Measurements from ENCODE around the gene DLGAP5. TPM values are rescaled to one million over a fixed set of nuclear protein-coding genes. Genes with fewer than 3 reads are reported as not detected.

The DLGAP5 gene
- total and polyA plus RNA-seq, 2 donors from 2014 or later = 0.60 TPM; not detected in 1

- DNase-seq (no peak), FAIRE-seq (no peak)
- Histone ChIP-seq H3K4me3 (ENCODE audit: low read length in 3 of 3) (no peak overlapping the region), H3K27me3 (ENCODE audit: control insufficient read depth, insufficient read depth, low read length) (no peaks in the 10 kb centered on the region), H3K9ac (ENCODE audit: low read length in 3 of 3) (no peak overlapping the region), H3K36me3 (ENCODE audit: control insufficient read depth in 2 of 3, insufficient read depth in 3 of 3, low read length in 3 of 3) (no peaks in the 10 kb centered on the region), H3K4me1 (ENCODE audit: control insufficient read depth in 2 of 3, insufficient read depth in 2 of 3, low read depth in 1 of 3, low read length in 3 of 3) (no peaks in the 10 kb centered on the region), H3K27ac (ENCODE audit: low read depth in 2 of 2, low read length in 2 of 2) (no peak overlapping the region), H3K9me3 (ENCODE audit: control insufficient read depth in 2 of 3, insufficient read depth in 1 of 3, low read length in 3 of 3) (no peaks in the 10 kb centered on the region)
- TF ChIP-seq CTCF (IDR thresholded peaks at IDR 0.05; ENCODE audit: borderline replicate concordance, extremely low read depth, insufficient read depth) = no peak
- intact Hi-C loops (cut with DNase I) = no loop called here
Observed at GRCh38 chr14:55180434-55180833, 11.0 kb downstream of the DLGAP5 start.

- FAIRE-seq = no peak
- no peaks in the 10 kb centered on the region for H3K9me3 ChIP-seq (ENCODE audit: control insufficient read depth in 2 of 3, insufficient read depth in 1 of 3, low read length in 3 of 3)
- TF ChIP-seq CTCF (IDR thresholded peaks at IDR 0.05; ENCODE audit: borderline replicate concordance, extremely low read depth, insufficient read depth) = no peak
- H3K4me3 ChIP-seq (ENCODE audit: low read length in 3 of 3) = no peak overlapping the region
- no peaks in the 10 kb centered on the region for H3K27me3 ChIP-seq (ENCODE audit: control insufficient read depth, insufficient read depth, low read length)
- DNase-seq = no peak
- no peak overlapping the region for H3K27ac ChIP-seq (ENCODE audit: low read depth in 2 of 2, low read length in 2 of 2)
- no peaks in the 10 kb centered on the region for H3K4me1 ChIP-seq (ENCODE audit: control insufficient read depth in 2 of 3, insufficient read depth in 2 of 3, low read depth in 1 of 3, low read length in 3 of 3)
- H3K36me3 ChIP-seq (ENCODE audit: control insufficient read depth in 2 of 3, insufficient read depth in 3 of 3, low read length in 3 of 3) = no peaks in the 10 kb centered on the region
- no peak overlapping the region for H3K9ac ChIP-seq (ENCODE audit: low read length in 3 of 3)
- intact Hi-C loops (cut with DNase I) = no loop called here
Observed at GRCh38 chr14:55180006-55180405, 11.4 kb downstream of the DLGAP5 start.

- DNase-seq (no peak), FAIRE-seq (no peak)
- Histone ChIP-seq H3K9me3 (ENCODE audit: control insufficient read depth in 2 of 3, insufficient read depth in 1 of 3, low read length in 3 of 3) (no peaks in the 10 kb centered on the region), H3K27ac (ENCODE audit: low read depth in 2 of 2, low read length in 2 of 2) (no peak overlapping the region), H3K4me3 (ENCODE audit: low read length in 3 of 3) (no peak overlapping the region), H3K36me3 (ENCODE audit: control insufficient read depth in 2 of 3, insufficient read depth in 3 of 3, low read length in 3 of 3) (no peaks in the 10 kb centered on the region), H3K9ac (ENCODE audit: low read length in 3 of 3) (no peak overlapping the region), H3K27me3 (ENCODE audit: control insufficient read depth, insufficient read depth, low read length) (no peaks in the 10 kb centered on the region), H3K4me1 (ENCODE audit: control insufficient read depth in 2 of 3, insufficient read depth in 2 of 3, low read depth in 1 of 3, low read length in 3 of 3) (no peaks in the 10 kb centered on the region)
- intact Hi-C loops (cut with DNase I) = no loop called here
- no peak for TF ChIP-seq CTCF (IDR thresholded peaks at IDR 0.05; ENCODE audit: borderline replicate concordance, extremely low read depth, insufficient read depth)
Observed at GRCh38 chr14:55170526-55170925, 20.9 kb downstream of the DLGAP5 start.

GRCh38 chr14:55160989-55161388 lies 30.4 kb downstream of the DLGAP5 start:
- FAIRE-seq (peak; percentile 91), DNase-seq (peak in 2 of 5 donors; percentile 42 to 44)
- H3K27ac ChIP-seq (ENCODE audit: low read depth in 2 of 2, low read length in 2 of 2) = no peak overlapping the region
- H3K4me3 ChIP-seq (ENCODE audit: low read length in 3 of 3) = no peak overlapping the region
- intact Hi-C loops (cut with DNase I) = no loop called here
- H3K9ac ChIP-seq (ENCODE audit: low read length in 3 of 3) = no peak overlapping the region
- H3K36me3 ChIP-seq (ENCODE audit: control insufficient read depth in 2 of 3, insufficient read depth in 3 of 3, low read length in 3 of 3) = no peaks in the 10 kb centered on the region
- no peaks in the 10 kb centered on the region for H3K4me1 ChIP-seq (ENCODE audit: control insufficient read depth in 2 of 3, insufficient read depth in 2 of 3, low read depth in 1 of 3, low read length in 3 of 3)
- TF ChIP-seq CTCF (IDR thresholded peaks at IDR 0.05; ENCODE audit: borderline replicate concordance, extremely low read depth, insufficient read depth) = peak; percentile 47
- no peaks in the 10 kb centered on the region for H3K27me3 ChIP-seq (ENCODE audit: control insufficient read depth, insufficient read depth, low read length)
- no peaks in the 10 kb centered on the region for H3K9me3 ChIP-seq (ENCODE audit: control insufficient read depth in 2 of 3, insufficient read depth in 1 of 3, low read length in 3 of 3)

Measured in kidney (tissue), 14 donors.